Endothelial cell of umbilical vein (primary cell): ENCODE data around the gene ARHGDIB. TPM values are rescaled to one million over a fixed set of nuclear protein-coding genes. Genes with fewer than 3 reads are reported as not detected.
A peak's percentile ranks its signal among the peaks of the same experiment; 100 is the strongest.

ENCODE experiments used
- BruUV-seq: library from RNA; stranded (reverse); fragments of 400-500 nt; replicated peaks from 2 replicates; lab custom pipeline; 2021; lab: Mats Ljungman, UMichigan
- CTCF ChIA-PET: fragments of 300-600, 350-600 bp; sonication (Branson Sonifier 250); formaldehyde crosslinking; loops from one replicate; lab custom pipeline; 2021; ENCODE audit warnings: antibody characterized with exemption, inconsistent platforms; lab: Charles Lee
- POLR2A ChIA-PET: fragments of 300-600, 350-600 bp; sonication (Branson Sonifier 250); formaldehyde crosslinking; loops from one replicate; lab custom pipeline; 2021; ENCODE audit warnings: antibody characterized with exemption, inconsistent platforms; lab: Charles Lee
- DNase-seq: peaks from one replicate; pipeline ENCODE4 v3.0.0-alpha.2; 2011; ENCODE audit warnings: low read depth, low spot score
- FAIRE-seq: peaks from 2 replicates; lab custom pipeline; 2011; peaks lifted over from hg19 to GRCh38; lab: Jason Lieb, UNC
- H2AFZ ChIP-seq: 2 replicates; pipeline ENCODE4 v1.6.0; 2012; ENCODE audit warnings: low read depth, low read length, control low read depth, inconsistent platforms
- H3K27ac ChIP-seq: 2 replicates; pipeline ENCODE4 v1.5.1; 2011; ENCODE audit warnings: low read depth, mild to moderate bottlenecking, control low read depth, low read length, moderate library complexity; ENCODE audit not compliant: insufficient read depth
- H3K27me3 ChIP-seq, 2 experiments: 2 replicates each; pipeline versions ENCODE4 v1.6.0 to v1.6.1; 2011; ENCODE audit warnings: low read length in 2 of 2, mixed read lengths in 1 of 2; ENCODE audit not compliant: control insufficient read depth in 2 of 2, insufficient read depth in 2 of 2
- H3K36me3 ChIP-seq, 2 experiments: 2 replicates in 1 of 2; 3 replicates in 1 of 2; pipeline ENCODE4 v1.5.1; 2011; ENCODE audit warnings: low read length in 2 of 2, mild to moderate bottlenecking in 1 of 2, moderate library complexity in 1 of 2; ENCODE audit not compliant: control insufficient read depth in 2 of 2, insufficient read depth in 2 of 2; ENCODE audit errors: extremely low read depth in 1 of 2
- H3K4me1 ChIP-seq: 3 replicates; pipeline ENCODE4 v1.5.1; 2011; ENCODE audit warnings: mild to moderate bottlenecking, low read length; ENCODE audit not compliant: control insufficient read depth, insufficient read depth; ENCODE audit errors: extremely low read depth
- H3K4me2 ChIP-seq: 2 replicates; pipeline ENCODE4 v1.6.1; 2011; ENCODE audit warnings: low read length, control low read depth, mixed read lengths; ENCODE audit not compliant: insufficient read depth
- H3K4me3 ChIP-seq, 3 experiments: fragments of 200-600 bp in 1 of 3; sonication (generic), shearing (Covaris generic) in 1 of 3; replicated peaks in 1 of 3; 2 replicates each; pipeline ENCODE4 v1.5.1; 2011 to 2016; ENCODE audit warnings: control low read depth in 3 of 3, low read length in 3 of 3, mild to moderate bottlenecking in 2 of 3, inconsistent platforms in 1 of 3, low read depth in 1 of 3, moderate library complexity in 1 of 3; ENCODE audit not compliant: insufficient read depth in 1 of 3
- H3K79me2 ChIP-seq: 2 replicates; pipeline ENCODE4 v1.6.0; 2012; ENCODE audit warnings: low read length, inconsistent platforms; ENCODE audit not compliant: control insufficient read depth, insufficient read depth
- H3K9ac ChIP-seq: replicated peaks from 2 replicates; pipeline ENCODE3; 2011; ENCODE audit warnings: low read length, control low read depth; ENCODE audit not compliant: insufficient read depth; ENCODE audit errors: extremely low read depth
- H3K9me1 ChIP-seq: replicated peaks from 3 replicates; pipeline ENCODE4 v1.6.0; 2011; ENCODE audit warnings: mild to moderate bottlenecking, low read length; ENCODE audit not compliant: control insufficient read depth, insufficient read depth; ENCODE audit errors: extremely low read depth
- H3K9me3 ChIP-seq: replicated peaks from 2 replicates; pipeline ENCODE4 v1.5.1; 2012; ENCODE audit warnings: low read length, inconsistent platforms; ENCODE audit not compliant: control insufficient read depth, insufficient read depth
- H4K20me1 ChIP-seq: replicated peaks from 2 replicates; pipeline ENCODE3; 2011; ENCODE audit warnings: mild to moderate bottlenecking, low read length; ENCODE audit not compliant: control insufficient read depth, insufficient read depth; ENCODE audit errors: extremely low read depth
- CTCF ChIP-seq, 2 donors: IDR thresholded peaks; 1 replicate in 1 of 2; 2 replicates in 1 of 2; pipeline ENCODE4 v1.5.1; 2011; ENCODE audit warnings: low read length in 2 of 2, mild to moderate bottlenecking in 2 of 2, moderate library complexity in 2 of 2, control low read depth in 1 of 2, inconsistent platforms in 1 of 2, low read depth in 1 of 2; ENCODE audit not compliant: insufficient read depth in 1 of 2; ENCODE audit errors: extremely low read depth in 1 of 2
- EZH2 ChIP-seq: IDR thresholded peaks from 2 replicates; pipeline ENCODE4 v1.6.1; 2012; ENCODE audit warnings: borderline replicate concordance, low read depth, mild to moderate bottlenecking, moderate library complexity, low read length, inconsistent platforms; ENCODE audit not compliant: severe bottlenecking
- FOS ChIP-seq: IDR thresholded peaks from 2 replicates; pipeline ENCODE4 v1.6.1; 2011; ENCODE audit warnings: mild to moderate bottlenecking, low read length, moderate library complexity, borderline replicate concordance; ENCODE audit not compliant: insufficient read depth
- GATA2 ChIP-seq: IDR thresholded peaks from 2 replicates; pipeline ENCODE4 v1.7.0; 2011; ENCODE audit warnings: low read depth, mild to moderate bottlenecking, moderate library complexity, mixed read lengths, low read length; ENCODE audit not compliant: insufficient read length, insufficient read depth
- JUN ChIP-seq: IDR thresholded peaks from 2 replicates; pipeline ENCODE4 v1.6.1; 2011; ENCODE audit warnings: borderline replicate concordance, low read depth; ENCODE audit not compliant: insufficient read length, insufficient read depth
- MYC ChIP-seq: IDR thresholded peaks from one replicate; pipeline ENCODE4 v1.6.1; 2011; ENCODE audit warnings: mild to moderate bottlenecking, low read depth, low read length
- POLR2A ChIP-seq: IDR thresholded peaks from 2 replicates; pipeline ENCODE4 v1.6.1; 2012; ENCODE audit warnings: low read depth, mild to moderate bottlenecking, control low read depth, low read length
- POLR2AphosphoS5 ChIP-seq: IDR thresholded peaks from 2 replicates; pipeline ENCODE4 v1.6.1; 2012; ENCODE audit warnings: low read depth, mild to moderate bottlenecking, control low read depth, low read length, moderate library complexity; ENCODE audit not compliant: insufficient read depth
- dilution Hi-C: fragments of 300-500 bp; cut with MboI; formaldehyde crosslinking; loops from one replicate; pipeline ENCODE4 v1.15.0; 2019; ENCODE audit warnings: low sequenced_read_pairs; ENCODE audit not compliant: extremely low pct_ligation_motif_present
- intact Hi-C: fragments of 100-400 bp; cut with micrococcal nuclease; formaldehyde crosslinking; loops from one replicate; pipeline ENCODE4 v1.10.0; 2022
- polyA plus RNA-seq, 4 experiments: library from polyadenylated mRNA; depleted of rRNA in 3 of 4; stranded (reverse) in 3 of 4; unstranded in 1 of 4; fragments of >200 nt; gene quantifications; 2 replicates each; pipeline versions ENCODE4 v1.2.1 to v1.2.3, GENCODE V29; 2011 to 2012; ENCODE audit warnings: missing spikeins in 1 of 4
- total RNA-seq: library from RNA; stranded (reverse); gene quantifications from 2 replicates; pipeline ENCODE4 v1.2.3, GENCODE V29; 2021
- TF ChIP-seq, protein P1 (sequence below): IDR thresholded peaks from 2 replicates; pipeline ENCODE4 v1.6.1; 2011; ENCODE audit not compliant: insufficient read depth, insufficient read length

Gene ARHGDIB
- total and polyA plus RNA-seq, 2 donors (not counting 3 experiments of a cell fraction or from before 2014, with no cell fraction given): 483 to 1,200 TPM

- Histone ChIP-seq H3K4me3 (no peak overlapping the region), H3K9ac (no peak overlapping the region), H3K9me3 (no peaks in the 10 kb centered on the region), H2AFZ (no peak overlapping the region), H3K4me1 (peaks cover 6% of the 10 kb centered on the region), H3K27me3 (no peaks in the 10 kb centered on the region), H3K79me2 (no peaks in the 10 kb centered on the region), H3K4me2 (no peak overlapping the region), H4K20me1 (no peaks in the 10 kb centered on the region), H3K27ac (no peak overlapping the region), H3K36me3 (no peaks in the 10 kb centered on the region), H3K9me1 (no peaks in the 10 kb centered on the region)
- POLR2A ChIA-PET: no interaction called here
- TF ChIP-seq, protein P1, sequence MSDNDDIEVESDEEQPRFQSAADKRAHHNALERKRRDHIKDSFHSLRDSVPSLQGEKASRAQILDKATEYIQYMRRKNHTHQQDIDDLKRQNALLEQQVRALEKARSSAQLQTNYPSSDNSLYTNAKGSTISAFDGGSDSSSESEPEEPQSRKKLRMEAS: no peak
- TF ChIP-seq MYC (no peak), EZH2 (no peak), POLR2AphosphoS5 (no peak), CTCF (IDR thresholded peaks at IDR 0.05; ENCODE audit: extremely low read depth in 1 of 2, insufficient read depth in 1 of 2, low read depth in 1 of 2, low read length in 2 of 2) (no peak), FOS (no peak), POLR2A (no peak), GATA2 (no peak), JUN (no peak)
- DNase-seq (peak; percentile 46), FAIRE-seq (no peak)
- intact Hi-C loops (no loop called here), dilution Hi-C loops (no loop called here)
- no TSS peak for BruUV-seq
- CTCF ChIA-PET: no interaction called here
Observed at GRCh38 chr12:14930299-14930698, 31.1 kb downstream of the ARHGDIB start.
